ENCODE measurements around the gene ACAT1.

DNA sequence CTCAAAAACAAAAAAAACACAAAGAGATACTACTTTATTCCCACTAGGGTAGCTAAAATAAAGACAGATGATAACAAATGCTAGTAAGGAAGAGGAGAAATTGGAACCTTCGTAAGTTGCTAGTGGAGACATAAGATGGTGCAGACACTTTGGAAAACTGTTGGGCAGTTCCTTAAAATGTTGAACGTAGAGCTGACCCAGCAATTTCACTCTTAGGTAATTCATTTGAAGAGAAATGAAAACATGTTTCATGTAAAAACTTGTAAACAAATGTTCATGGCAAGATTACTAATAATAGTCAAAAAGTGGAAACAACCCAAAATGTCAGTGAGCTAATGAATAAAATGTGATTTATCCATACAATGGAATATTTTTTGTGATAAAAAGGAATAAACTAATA is 29.2 kb upstream of the ACAT1 start:
- TF ChIP-seq, protein P1, sequence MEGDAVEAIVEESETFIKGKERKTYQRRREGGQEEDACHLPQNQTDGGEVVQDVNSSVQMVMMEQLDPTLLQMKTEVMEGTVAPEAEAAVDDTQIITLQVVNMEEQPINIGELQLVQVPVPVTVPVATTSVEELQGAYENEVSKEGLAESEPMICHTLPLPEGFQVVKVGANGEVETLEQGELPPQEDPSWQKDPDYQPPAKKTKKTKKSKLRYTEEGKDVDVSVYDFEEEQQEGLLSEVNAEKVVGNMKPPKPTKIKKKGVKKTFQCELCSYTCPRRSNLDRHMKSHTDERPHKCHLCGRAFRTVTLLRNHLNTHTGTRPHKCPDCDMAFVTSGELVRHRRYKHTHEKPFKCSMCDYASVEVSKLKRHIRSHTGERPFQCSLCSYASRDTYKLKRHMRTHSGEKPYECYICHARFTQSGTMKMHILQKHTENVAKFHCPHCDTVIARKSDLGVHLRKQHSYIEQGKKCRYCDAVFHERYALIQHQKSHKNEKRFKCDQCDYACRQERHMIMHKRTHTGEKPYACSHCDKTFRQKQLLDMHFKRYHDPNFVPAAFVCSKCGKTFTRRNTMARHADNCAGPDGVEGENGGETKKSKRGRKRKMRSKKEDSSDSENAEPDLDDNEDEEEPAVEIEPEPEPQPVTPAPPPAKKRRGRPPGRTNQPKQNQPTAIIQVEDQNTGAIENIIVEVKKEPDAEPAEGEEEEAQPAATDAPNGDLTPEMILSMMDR (conservative IDR thresholded peaks at IDR 0.05; ENCODE audit: low read depth, low read length), result no peak
- no peak for TF ChIP-seq EZH2 (IDR thresholded peaks at IDR 0.05; ENCODE audit: borderline replicate concordance, low read depth, low read length, poor library complexity, severe bottlenecking)

Data from A673 (cell line).